GM12875 (cell line): ENCODE results near the gene OR1L1.

Experiments used
- H3K4me3 ChIP-seq: one replicate; pipeline ENCODE4 v1.5.1; 2011; ENCODE audit warnings: low read depth, low read length, control low read depth
- TF ChIP-seq, protein P1 (sequence below): IDR thresholded peaks from 2 replicates; pipeline ENCODE4 v1.5.1; 2011; ENCODE audit warnings: low read depth, mild to moderate bottlenecking, control low read depth, inconsistent platforms, low read length, moderate library complexity, borderline replicate concordance; ENCODE audit not compliant: insufficient read depth

Gene OR1L1

DNA sequence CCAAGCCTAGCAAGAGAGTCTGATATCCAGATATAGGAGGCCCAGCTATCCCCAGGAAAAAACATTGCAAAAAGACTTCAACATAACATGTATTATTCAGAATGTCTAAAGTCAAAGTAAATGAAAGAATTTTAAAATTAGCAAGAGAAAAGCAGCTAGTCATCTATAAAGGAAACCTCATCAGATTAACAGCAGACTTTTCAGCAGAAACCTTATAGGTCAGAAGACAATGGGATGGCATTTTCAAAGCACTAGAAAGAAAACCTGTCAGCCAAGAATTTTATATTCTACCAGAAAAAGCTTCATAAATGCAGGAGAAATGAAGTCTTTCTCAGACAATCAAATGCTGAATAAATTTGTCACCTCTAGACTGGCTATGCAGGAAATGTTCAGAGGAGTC is 23.3 kb downstream of the OR1L1 start:
- TF ChIP-seq, protein P1, sequence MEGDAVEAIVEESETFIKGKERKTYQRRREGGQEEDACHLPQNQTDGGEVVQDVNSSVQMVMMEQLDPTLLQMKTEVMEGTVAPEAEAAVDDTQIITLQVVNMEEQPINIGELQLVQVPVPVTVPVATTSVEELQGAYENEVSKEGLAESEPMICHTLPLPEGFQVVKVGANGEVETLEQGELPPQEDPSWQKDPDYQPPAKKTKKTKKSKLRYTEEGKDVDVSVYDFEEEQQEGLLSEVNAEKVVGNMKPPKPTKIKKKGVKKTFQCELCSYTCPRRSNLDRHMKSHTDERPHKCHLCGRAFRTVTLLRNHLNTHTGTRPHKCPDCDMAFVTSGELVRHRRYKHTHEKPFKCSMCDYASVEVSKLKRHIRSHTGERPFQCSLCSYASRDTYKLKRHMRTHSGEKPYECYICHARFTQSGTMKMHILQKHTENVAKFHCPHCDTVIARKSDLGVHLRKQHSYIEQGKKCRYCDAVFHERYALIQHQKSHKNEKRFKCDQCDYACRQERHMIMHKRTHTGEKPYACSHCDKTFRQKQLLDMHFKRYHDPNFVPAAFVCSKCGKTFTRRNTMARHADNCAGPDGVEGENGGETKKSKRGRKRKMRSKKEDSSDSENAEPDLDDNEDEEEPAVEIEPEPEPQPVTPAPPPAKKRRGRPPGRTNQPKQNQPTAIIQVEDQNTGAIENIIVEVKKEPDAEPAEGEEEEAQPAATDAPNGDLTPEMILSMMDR = no peak
- H3K4me3 ChIP-seq = no peak overlapping the region

DNA sequence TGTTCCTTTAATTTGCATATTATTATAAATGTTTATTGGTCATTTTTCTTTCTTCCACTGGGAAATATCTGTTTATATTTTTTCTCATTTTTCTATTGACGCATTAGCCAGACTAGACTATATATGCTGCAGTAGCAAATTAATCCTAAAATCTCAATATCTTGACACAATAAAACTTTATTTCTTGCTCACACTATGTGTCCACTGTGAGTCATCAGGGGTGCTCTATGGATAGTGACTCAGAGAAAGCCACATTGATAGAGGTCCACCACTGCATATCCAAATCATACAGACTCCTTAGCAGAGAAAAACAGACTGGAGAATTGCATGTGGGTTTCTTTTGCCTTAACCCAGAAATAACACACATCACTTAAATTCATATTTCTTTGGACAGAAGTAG is 34.2 kb downstream of the OR1L1 start:
- H3K4me3 ChIP-seq = no peak overlapping the region
- TF ChIP-seq, protein P1 = no peak
